KMS-11 (cell line): ENCODE data around the gene MEMO1.
A peak's percentile ranks its signal among the peaks of the same experiment; 100 is the strongest.
"Not testable (repeated sequence)": the region's sequence is repeated elsewhere in the genome, so short reads cannot be mapped to it uniquely, and the experiment has no call there.

ENCODE experiments used
- H2AFZ ChIP-seq: fragments of 200-600 bp; sonication (generic); 2 replicates; pipeline ENCODE4 v1.6.1; 2016; ENCODE audit warnings: antibody characterized with exemption, mixed run types, low read depth
- H3K27ac ChIP-seq: fragments of 200-600 bp; sonication (generic); 2 replicates; pipeline ENCODE4 v1.6.1; 2016; ENCODE audit warnings: mild to moderate bottlenecking, mixed run types
- H3K27me3 ChIP-seq: fragments of 200-600 bp; sonication (generic); 2 replicates; pipeline ENCODE4 v1.6.1; 2017; ENCODE audit warnings: mild to moderate bottlenecking, low read depth, mixed run types, moderate library complexity; ENCODE audit not compliant: insufficient read depth
- H3K36me3 ChIP-seq: fragments of 200-600 bp; sonication (generic); 2 replicates; pipeline ENCODE4 v1.6.1; 2017; ENCODE audit warnings: mild to moderate bottlenecking, mixed run types; ENCODE audit not compliant: insufficient read depth
- H3K4me1 ChIP-seq: fragments of 200-600 bp; sonication (generic); 2 replicates; pipeline ENCODE4 v1.6.1; 2016; ENCODE audit warnings: mild to moderate bottlenecking, low read depth, mixed run types; ENCODE audit not compliant: poor library complexity, severe bottlenecking
- H3K4me2 ChIP-seq: fragments of 200-600 bp; sonication (generic); 2 replicates; pipeline ENCODE4 v1.7.0; 2016; ENCODE audit warnings: mild to moderate bottlenecking, mixed run types
- H3K4me3 ChIP-seq: fragments of 200-600 bp; sonication (generic); IDR thresholded peaks from 2 replicates; pipeline ENCODE4 v1.6.1; 2017; ENCODE audit warnings: low read depth, low read length, mixed read lengths; ENCODE audit not compliant: insufficient read depth
- H3K79me2 ChIP-seq: fragments of 200-600 bp; sonication (generic); 2 replicates; pipeline ENCODE4 v1.6.1; 2016; ENCODE audit warnings: low read depth, mixed run types; ENCODE audit not compliant: insufficient read depth
- H3K9ac ChIP-seq: fragments of 200-600 bp; sonication (generic); 2 replicates; pipeline ENCODE4 v1.6.1; 2016; ENCODE audit warnings: mild to moderate bottlenecking, mixed run types
- H4K20me1 ChIP-seq: fragments of 200-600 bp; sonication (generic); 2 replicates; pipeline ENCODE4 v1.6.1; 2016; ENCODE audit warnings: mild to moderate bottlenecking, mixed run types; ENCODE audit not compliant: insufficient read depth
- TF ChIP-seq, protein P1 (sequence below): fragments of 200-600 bp; sonication (generic); conservative IDR thresholded peaks from 2 replicates; pipeline ENCODE4 v1.6.1; 2017; ENCODE audit warnings: low read depth, mild to moderate bottlenecking, antibody characterized with exemption, low read length, moderate library complexity, mixed read lengths

The MEMO1 gene

GRCh38 chr2:31958140-31958717 is 52.6 kb downstream of the MEMO1 start:
- H3K27me3 ChIP-seq, result no peaks in the 10 kb centered on the region
- TF ChIP-seq, protein P1, sequence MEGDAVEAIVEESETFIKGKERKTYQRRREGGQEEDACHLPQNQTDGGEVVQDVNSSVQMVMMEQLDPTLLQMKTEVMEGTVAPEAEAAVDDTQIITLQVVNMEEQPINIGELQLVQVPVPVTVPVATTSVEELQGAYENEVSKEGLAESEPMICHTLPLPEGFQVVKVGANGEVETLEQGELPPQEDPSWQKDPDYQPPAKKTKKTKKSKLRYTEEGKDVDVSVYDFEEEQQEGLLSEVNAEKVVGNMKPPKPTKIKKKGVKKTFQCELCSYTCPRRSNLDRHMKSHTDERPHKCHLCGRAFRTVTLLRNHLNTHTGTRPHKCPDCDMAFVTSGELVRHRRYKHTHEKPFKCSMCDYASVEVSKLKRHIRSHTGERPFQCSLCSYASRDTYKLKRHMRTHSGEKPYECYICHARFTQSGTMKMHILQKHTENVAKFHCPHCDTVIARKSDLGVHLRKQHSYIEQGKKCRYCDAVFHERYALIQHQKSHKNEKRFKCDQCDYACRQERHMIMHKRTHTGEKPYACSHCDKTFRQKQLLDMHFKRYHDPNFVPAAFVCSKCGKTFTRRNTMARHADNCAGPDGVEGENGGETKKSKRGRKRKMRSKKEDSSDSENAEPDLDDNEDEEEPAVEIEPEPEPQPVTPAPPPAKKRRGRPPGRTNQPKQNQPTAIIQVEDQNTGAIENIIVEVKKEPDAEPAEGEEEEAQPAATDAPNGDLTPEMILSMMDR, result no peak
- no peak overlapping the region for H3K4me3 ChIP-seq
- H2AFZ ChIP-seq, result no peak overlapping the region
- H3K27ac ChIP-seq, result no peak overlapping the region; the same call in 1 of the 2 replicates
- peaks cover 98% of the 10 kb centered on the region for H3K79me2 ChIP-seq
- peaks cover 67% of the 10 kb centered on the region for H3K4me1 ChIP-seq
- 0 out of 2 replicates have a peak, but pooled peaks cover 13% of the 10 kb centered on the region for H4K20me1 ChIP-seq
- H3K4me2 ChIP-seq, result peak overlapping the region; percentile 14; the same call in 1 of the 2 replicates
- H3K9ac ChIP-seq, result no peak overlapping the region
- H3K36me3 ChIP-seq, result no peaks in the 10 kb centered on the region

- no peak overlapping the region for H3K9ac ChIP-seq
- H3K36me3 ChIP-seq, result no peaks in the 10 kb centered on the region
- H3K4me2 ChIP-seq, result peak overlapping the region; percentile 14; the same call in 1 of the 2 replicates
- no peaks in the 10 kb centered on the region for H3K27me3 ChIP-seq
- peaks cover 98% of the 10 kb centered on the region for H3K79me2 ChIP-seq
- no peak overlapping the region for H3K4me3 ChIP-seq
- H3K4me1 ChIP-seq, result peaks cover 60% of the 10 kb centered on the region
- TF ChIP-seq, protein P1, result no peak
- H4K20me1 ChIP-seq, result 0 out of 2 replicates have a peak, but pooled peaks cover 13% of the 10 kb centered on the region
- H2AFZ ChIP-seq, result no peak overlapping the region
- H3K27ac ChIP-seq, result no peak overlapping the region; the same call in 1 of the 2 replicates
Observed at GRCh38 chr2:31957354-31958139, 53.3 kb downstream of the MEMO1 start.

DNA sequence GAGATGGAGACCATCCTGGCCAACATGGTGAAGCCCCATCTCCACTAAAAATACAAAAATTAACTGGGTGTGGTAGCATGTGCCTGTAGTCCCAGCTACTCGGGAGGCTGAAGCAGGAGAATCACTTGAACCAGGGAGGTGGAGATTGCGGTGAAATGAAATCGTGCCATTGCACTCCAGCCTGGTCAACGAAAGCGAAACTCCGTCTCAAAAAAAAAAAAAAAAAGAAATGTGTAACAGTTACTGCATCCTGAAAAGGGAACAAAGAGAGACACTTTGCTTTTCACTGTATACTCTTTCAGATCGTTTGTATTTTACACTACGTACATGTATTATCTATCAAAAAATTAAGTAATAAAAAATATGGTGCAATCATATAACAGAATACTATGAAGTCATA is 53.9 kb downstream of the MEMO1 start:
- H2AFZ ChIP-seq, H3K4me2 ChIP-seq, H3K9ac ChIP-seq, H3K27ac ChIP-seq, H3K36me3 ChIP-seq, H3K27me3 ChIP-seq, H3K4me3 ChIP-seq: not testable (repeated sequence)
- Histone ChIP-seq H4K20me1 (0 out of 2 replicates have a peak, but pooled peaks cover 13% of the 10 kb centered on the region), H3K79me2 (peaks cover 97% of the 10 kb centered on the region), H3K4me1 (peaks cover 58% of the 10 kb centered on the region)

GRCh38 chr2:31956312-31956711 is 54.5 kb downstream of the MEMO1 start:
- Histone ChIP-seq H3K4me3 (no peak overlapping the region), H3K36me3 (no peaks in the 10 kb centered on the region), H3K4me2 (no peak overlapping the region), H3K79me2 (peaks cover 97% of the 10 kb centered on the region), H2AFZ (no peak overlapping the region), H3K27me3 (no peaks in the 10 kb centered on the region), H4K20me1 (0 out of 2 replicates have a peak, but pooled peaks cover 13% of the 10 kb centered on the region), H3K9ac (no peak overlapping the region), H3K27ac (no peak overlapping the region), H3K4me1 (peaks cover 55% of the 10 kb centered on the region)
- TF ChIP-seq, protein P1, result no peak

DNA sequence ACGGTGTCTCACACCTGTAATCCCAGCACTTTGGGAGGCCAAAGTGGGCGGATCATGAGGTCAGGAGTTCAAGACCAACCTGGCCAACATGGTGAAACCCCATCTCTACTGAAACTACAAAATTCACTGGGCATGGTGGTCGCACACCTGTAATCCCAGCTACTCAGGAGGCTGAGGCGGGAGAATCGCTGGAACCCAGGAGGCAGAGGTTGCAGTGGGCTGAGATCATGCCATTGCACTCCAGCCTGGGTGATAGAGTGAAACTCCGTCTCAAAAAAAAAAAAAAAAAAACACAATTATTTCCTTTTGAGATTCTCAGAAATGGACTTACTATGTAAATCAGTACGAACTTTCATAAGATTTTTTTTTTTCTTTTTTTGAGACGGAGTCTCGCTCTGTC is 57.7 kb downstream of the MEMO1 start:
- H3K4me1 ChIP-seq, result peaks cover 23% of the 10 kb centered on the region
- H3K4me2 ChIP-seq, H3K27me3 ChIP-seq, H4K20me1 ChIP-seq, H3K4me3 ChIP-seq, H3K9ac ChIP-seq, H2AFZ ChIP-seq, H3K27ac ChIP-seq, H3K36me3 ChIP-seq: not testable (repeated sequence)
- peaks cover 96% of the 10 kb centered on the region for H3K79me2 ChIP-seq
